Stimulated activated CD4-positive, alpha-beta T cell treated with anti-CD3 and anti-CD28 coated beads, Interleukin-15, amount 100 ng/mL, for 48 hours (primary cell): Measurements from ENCODE around the gene GZMA.

ENCODE experiments used
- DNase-seq, 2 donors: peaks; one replicate each; pipeline ENCODE4 v3.0.0-alpha.2; 2020; ENCODE audit warnings: low read depth in 2 of 2

GZMA gene

GRCh38 chr5:55110217-55110616, 7.8 kb downstream of the GZMA start:
- DNase-seq = no peak

GRCh38 chr5:55113327-55113726, 10.9 kb downstream of the GZMA start:
- DNase-seq = no peak

- no peak for DNase-seq
Measured at GRCh38 chr5:55114061-55114460, 11.6 kb downstream of the GZMA start.

- DNase-seq = no peak
Measured at GRCh38 chr5:55123365-55123764, 20.9 kb downstream of the GZMA start.

GRCh38 chr5:55134053-55134722, 31.7 kb downstream of the GZMA start:
- no peak for DNase-seq

- no peak for DNase-seq
Measured at GRCh38 chr5:55136521-55136920, 34.1 kb downstream of the GZMA start.

GRCh38 chr5:55140908-55141665, 38.6 kb downstream of the GZMA start:
- DNase-seq = no peak

GRCh38 chr5:55141945-55142690, 39.7 kb downstream of the GZMA start:
- no peak for DNase-seq

- no peak for DNase-seq
Measured at GRCh38 chr5:55143624-55144023, 41.2 kb downstream of the GZMA start.

GRCh38 chr5:55146080-55146479, 43.6 kb downstream of the GZMA start:
- no peak for DNase-seq

- DNase-seq = peak; percentile 66 to 76
Measured at GRCh38 chr5:55146543-55147151, 44.2 kb downstream of the GZMA start.

- DNase-seq = no peak
Measured at GRCh38 chr5:55149308-55149795, 46.9 kb downstream of the GZMA start.

- DNase-seq = no peak
Measured at GRCh38 chr5:55151923-55152842, 49.7 kb downstream of the GZMA start.

GRCh38 chr5:55154873-55155272, 52.4 kb downstream of the GZMA start:
- no peak for DNase-seq
